Kidney epithelial cell (primary cell): Measurements from ENCODE around the gene CASP2. TPM values are rescaled to one million over a fixed set of nuclear protein-coding genes. Genes with fewer than 3 reads are reported as not detected.

ENCODE experiments used
- DNase-seq: peaks from one replicate; pipeline ENCODE4 v3.0.0-alpha.2; 2010; ENCODE audit warnings: low read depth
- H3K27me3 ChIP-seq: 2 replicates; pipeline ENCODE4 v1.6.0; 2011; ENCODE audit warnings: low read length; ENCODE audit not compliant: control insufficient read depth, insufficient read depth
- H3K36me3 ChIP-seq: 2 replicates; pipeline ENCODE4 v1.5.1; 2011; ENCODE audit warnings: low read length; ENCODE audit not compliant: control insufficient read depth, insufficient read depth
- H3K4me3 ChIP-seq: 2 replicates; pipeline ENCODE4 v1.5.1; 2011; ENCODE audit warnings: low read depth, mild to moderate bottlenecking, control low read depth, low read length
- total RNA-seq: library from RNA; depleted of rRNA; stranded (reverse); fragments of >200 nt; gene quantifications from 2 replicates; pipeline ENCODE4 v1.2.3, GENCODE V29; 2015
- TF ChIP-seq, protein P1 (sequence below): IDR thresholded peaks from 2 replicates; pipeline ENCODE4 v1.5.1; 2011; ENCODE audit warnings: mild to moderate bottlenecking, moderate library complexity, low read length, control low read depth, inconsistent platforms; ENCODE audit not compliant: insufficient read depth, poor library complexity, severe bottlenecking

Gene CASP2
- total RNA-seq, 1 donor from 2014 or later: 26.9 TPM

DNA sequence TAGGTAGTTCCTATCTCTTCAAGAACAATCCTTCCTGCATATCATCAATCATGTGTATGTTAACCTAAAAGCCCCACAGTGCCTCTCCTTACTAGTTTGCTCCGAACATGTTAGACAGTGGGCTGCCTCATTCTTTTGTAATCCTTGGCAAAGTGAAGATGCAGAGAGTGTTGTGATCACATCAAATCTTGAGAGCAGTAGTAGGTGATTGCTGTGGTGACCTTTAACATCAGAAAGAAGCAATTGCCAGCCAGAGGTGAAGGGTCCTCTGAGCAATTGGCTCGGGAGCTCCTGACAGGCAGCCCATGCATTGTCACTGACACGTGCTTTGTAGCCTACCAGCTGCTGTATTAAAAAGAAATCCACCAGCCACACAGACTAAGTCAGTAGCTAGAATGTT is 44.5 kb upstream of the CASP2 start:
- H3K4me3 ChIP-seq: no peak overlapping the region
- no peaks in the 10 kb centered on the region for H3K27me3 ChIP-seq
- TF ChIP-seq, protein P1, sequence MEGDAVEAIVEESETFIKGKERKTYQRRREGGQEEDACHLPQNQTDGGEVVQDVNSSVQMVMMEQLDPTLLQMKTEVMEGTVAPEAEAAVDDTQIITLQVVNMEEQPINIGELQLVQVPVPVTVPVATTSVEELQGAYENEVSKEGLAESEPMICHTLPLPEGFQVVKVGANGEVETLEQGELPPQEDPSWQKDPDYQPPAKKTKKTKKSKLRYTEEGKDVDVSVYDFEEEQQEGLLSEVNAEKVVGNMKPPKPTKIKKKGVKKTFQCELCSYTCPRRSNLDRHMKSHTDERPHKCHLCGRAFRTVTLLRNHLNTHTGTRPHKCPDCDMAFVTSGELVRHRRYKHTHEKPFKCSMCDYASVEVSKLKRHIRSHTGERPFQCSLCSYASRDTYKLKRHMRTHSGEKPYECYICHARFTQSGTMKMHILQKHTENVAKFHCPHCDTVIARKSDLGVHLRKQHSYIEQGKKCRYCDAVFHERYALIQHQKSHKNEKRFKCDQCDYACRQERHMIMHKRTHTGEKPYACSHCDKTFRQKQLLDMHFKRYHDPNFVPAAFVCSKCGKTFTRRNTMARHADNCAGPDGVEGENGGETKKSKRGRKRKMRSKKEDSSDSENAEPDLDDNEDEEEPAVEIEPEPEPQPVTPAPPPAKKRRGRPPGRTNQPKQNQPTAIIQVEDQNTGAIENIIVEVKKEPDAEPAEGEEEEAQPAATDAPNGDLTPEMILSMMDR: no peak
- H3K36me3 ChIP-seq: no peaks in the 10 kb centered on the region
- no peak for DNase-seq

DNA sequence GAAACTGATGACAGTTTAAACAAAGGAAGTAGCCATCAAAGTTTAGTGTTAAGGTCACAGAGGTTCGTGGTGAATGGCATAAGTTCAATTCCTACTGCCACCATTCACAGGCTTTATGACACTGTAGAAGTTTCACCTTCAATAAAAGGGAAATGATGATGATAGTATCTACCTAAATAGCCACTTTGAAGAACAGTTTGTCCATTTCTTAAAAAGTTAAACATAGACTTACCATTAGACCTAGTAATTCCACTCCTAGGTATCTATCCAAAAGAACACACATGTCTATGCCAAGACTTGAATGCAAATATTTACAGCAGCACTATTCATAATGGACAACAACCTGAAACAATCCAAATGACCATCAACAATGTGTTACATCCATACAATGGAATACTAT is 43.8 kb upstream of the CASP2 start:
- TF ChIP-seq, protein P1: no peak
- Histone ChIP-seq H3K27me3 (no peaks in the 10 kb centered on the region), H3K4me3 (no peak overlapping the region), H3K36me3 (no peaks in the 10 kb centered on the region)
- no peak for DNase-seq

DNA sequence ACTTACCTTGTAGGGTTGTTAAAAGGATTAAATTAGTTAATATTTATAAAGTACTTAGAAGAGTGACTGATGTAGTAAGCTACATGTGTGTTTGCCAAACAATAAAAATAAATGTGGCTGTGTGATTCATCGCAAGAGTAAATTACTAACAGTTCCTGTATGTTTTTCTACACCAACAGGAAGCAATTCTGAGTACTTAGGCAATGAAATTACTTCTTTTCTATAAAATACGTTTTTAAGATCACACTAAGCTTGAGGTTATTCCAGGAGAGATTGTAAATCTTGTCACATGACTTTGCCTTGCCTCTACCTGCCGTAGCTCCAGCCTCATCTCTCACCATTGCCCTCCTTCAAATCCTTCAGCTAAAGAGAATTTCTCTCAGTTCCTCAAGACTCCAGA is 43.0 kb upstream of the CASP2 start:
- Histone ChIP-seq H3K36me3 (no peaks in the 10 kb centered on the region), H3K27me3 (no peaks in the 10 kb centered on the region), H3K4me3 (no peak overlapping the region)
- TF ChIP-seq, protein P1: no peak
- no peak for DNase-seq

DNA sequence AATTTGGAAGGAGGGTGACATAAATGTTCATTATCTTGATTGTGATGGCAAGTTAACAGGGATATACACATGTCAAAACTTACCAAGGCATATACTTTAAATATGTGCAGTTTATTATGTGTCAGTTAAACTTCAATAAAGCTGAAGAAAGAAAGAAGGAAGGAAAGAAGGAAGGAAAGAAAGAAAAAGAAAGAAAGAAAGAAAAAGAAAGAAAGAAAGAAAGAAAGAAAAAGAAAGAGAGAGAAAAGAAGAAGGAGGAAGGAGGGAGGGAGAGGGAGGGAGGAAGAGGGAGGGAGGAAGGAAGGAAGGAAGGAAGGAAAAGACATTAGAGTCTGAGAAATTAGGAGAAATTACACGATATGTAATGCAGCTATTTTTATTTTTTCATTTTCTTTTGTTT is 40.8 kb upstream of the CASP2 start:
- H3K4me3 ChIP-seq: no peak overlapping the region

DNA sequence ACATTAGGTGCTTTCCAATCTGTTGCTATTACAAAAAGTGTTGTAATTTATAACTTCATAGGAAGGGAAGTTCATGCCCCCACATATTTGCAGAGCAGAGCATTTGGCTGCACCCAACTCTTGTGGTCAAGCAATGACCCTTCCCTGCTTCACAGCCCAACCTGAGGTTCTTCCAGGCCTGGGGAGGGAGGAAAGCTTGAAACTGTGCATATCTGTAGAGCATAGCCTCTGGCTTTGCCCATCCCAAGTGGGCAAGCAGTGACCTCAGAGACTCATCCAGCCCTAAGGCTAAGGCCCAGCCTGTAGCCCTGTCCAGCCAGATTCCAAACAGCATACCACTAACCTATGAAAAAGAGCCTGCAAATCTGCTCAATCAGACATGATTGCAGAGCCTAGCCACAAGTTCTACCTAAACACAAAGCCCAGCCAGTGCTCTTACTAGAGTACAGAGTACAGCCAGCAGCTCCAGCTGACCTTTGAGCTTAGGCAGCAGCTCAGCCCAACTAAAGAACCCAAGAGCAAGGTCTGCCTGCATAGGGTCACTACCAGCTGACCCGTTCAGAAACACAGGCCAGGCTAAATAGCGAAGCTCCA is 39.3 kb upstream of the CASP2 start:
- Histone ChIP-seq H3K27me3 (no peaks in the 10 kb centered on the region), H3K36me3 (no peaks in the 10 kb centered on the region), H3K4me3 (no peak overlapping the region)
- no peak for DNase-seq
- TF ChIP-seq, protein P1: no peak

More for the DNA sequence above, 40.8 kb upstream of the CASP2 start:
- Histone ChIP-seq H3K27me3 (no peaks in the 10 kb centered on the region), H3K36me3 (no peaks in the 10 kb centered on the region)
- TF ChIP-seq, protein P1: no peak
- DNase-seq: no peak

DNA sequence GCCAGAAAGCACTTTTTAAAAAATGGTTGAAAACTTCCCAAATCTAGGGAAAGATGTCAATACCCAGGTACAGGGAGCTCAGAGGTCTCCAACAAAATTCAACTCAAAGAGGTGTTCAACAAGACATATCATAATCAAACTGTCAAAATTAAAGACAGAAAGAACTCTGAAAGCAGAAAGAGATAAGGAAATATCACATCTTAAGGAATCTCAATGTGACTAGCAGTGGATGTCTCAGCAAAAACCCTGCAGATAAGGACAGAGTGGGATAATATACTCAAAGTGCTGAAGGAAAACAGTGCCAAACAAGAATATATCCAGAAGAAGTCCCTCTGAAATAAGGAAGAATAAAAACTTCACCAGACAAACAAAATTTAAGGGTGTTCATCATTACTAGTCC is 38.0 kb upstream of the CASP2 start:
- TF ChIP-seq, protein P1: no peak
- DNase-seq: no peak
- no peak overlapping the region for H3K4me3 ChIP-seq
- no peaks in the 10 kb centered on the region for H3K27me3 ChIP-seq
- no peaks in the 10 kb centered on the region for H3K36me3 ChIP-seq
